Measurements from ENCODE around the gene HPRT1. TPM values are rescaled to one million over a fixed set of nuclear protein-coding genes. Genes with fewer than 3 reads are reported as not detected.
A peak's percentile ranks its signal among the peaks of the same experiment; 100 is the strongest.

The HPRT1 gene
- total RNA-seq, 2 donors from 2014 or later: 6.6 to 9.6 TPM

GRCh38 chrX:134501941-134502340 lies 42.0 kb downstream of the HPRT1 start:
- no peak overlapping the region for H3K27ac ChIP-seq
- no peaks in the 10 kb centered on the region for H3K36me3 ChIP-seq
- H3K4me3 ChIP-seq: no peak overlapping the region
- H3K4me1 ChIP-seq: no peaks in the 10 kb centered on the region
- H3K27me3 ChIP-seq: no peaks in the 10 kb centered on the region
- no peak for DNase-seq (ENCODE audit: low spot score)
- no peak for TF ChIP-seq CTCF (IDR thresholded peaks at IDR 0.05)
- H3K9me3 ChIP-seq: no peaks in the 10 kb centered on the region

- H3K4me1 ChIP-seq: no peaks in the 10 kb centered on the region
- TF ChIP-seq CTCF (IDR thresholded peaks at IDR 0.05): no peak
- no peaks in the 10 kb centered on the region for H3K9me3 ChIP-seq
- no peaks in the 10 kb centered on the region for H3K36me3 ChIP-seq
- H3K4me3 ChIP-seq: no peak overlapping the region
- DNase-seq (ENCODE audit: low spot score): no peak
- H3K27ac ChIP-seq: no peak overlapping the region
- no peaks in the 10 kb centered on the region for H3K27me3 ChIP-seq
Measured at GRCh38 chrX:134502686-134503085, 42.7 kb downstream of the HPRT1 start.

- H3K27me3 ChIP-seq: no peaks in the 10 kb centered on the region
- no peak for TF ChIP-seq CTCF (IDR thresholded peaks at IDR 0.05)
- H3K4me1 ChIP-seq: no peaks in the 10 kb centered on the region
- no peaks in the 10 kb centered on the region for H3K36me3 ChIP-seq
- H3K4me3 ChIP-seq: no peak overlapping the region
- no peak for DNase-seq (ENCODE audit: low spot score)
- H3K9me3 ChIP-seq: no peaks in the 10 kb centered on the region
- H3K27ac ChIP-seq: no peak overlapping the region
Measured at GRCh38 chrX:134512566-134512965, 52.6 kb downstream of the HPRT1 start.

- no peak for TF ChIP-seq CTCF (IDR thresholded peaks at IDR 0.05)
- Histone ChIP-seq H3K4me3 (no peak overlapping the region), H3K36me3 (no peaks in the 10 kb centered on the region), H3K4me1 (no peaks in the 10 kb centered on the region), H3K9me3 (no peaks in the 10 kb centered on the region), H3K27ac (no peak overlapping the region), H3K27me3 (no peaks in the 10 kb centered on the region)
- no peak for DNase-seq (ENCODE audit: low spot score)
Measured at GRCh38 chrX:134513091-134513490, 53.1 kb downstream of the HPRT1 start.

GRCh38 chrX:134520860-134521390 lies 61.0 kb downstream of the HPRT1 start:
- Histone ChIP-seq H3K27ac (no peak overlapping the region), H3K4me1 (no peaks in the 10 kb centered on the region), H3K4me3 (no peak overlapping the region), H3K36me3 (no peaks in the 10 kb centered on the region), H3K27me3 (no peaks in the 10 kb centered on the region), H3K9me3 (no peaks in the 10 kb centered on the region)
- no peak for DNase-seq (ENCODE audit: low spot score)
- peak in 1 of 2 donors; percentile 66 for TF ChIP-seq CTCF (IDR thresholded peaks at IDR 0.05)

- Histone ChIP-seq H3K27ac (no peak overlapping the region), H3K36me3 (no peaks in the 10 kb centered on the region), H3K4me3 (no peak overlapping the region), H3K4me1 (no peaks in the 10 kb centered on the region), H3K27me3 (no peaks in the 10 kb centered on the region), H3K9me3 (no peaks in the 10 kb centered on the region)
- no peak for TF ChIP-seq CTCF (IDR thresholded peaks at IDR 0.05)
- no peak for DNase-seq (ENCODE audit: low spot score)
Measured at GRCh38 chrX:134524181-134524580, 64.2 kb downstream of the HPRT1 start.
